ENCODE results near the gene DNAH6. TPM values are rescaled to one million over a fixed set of nuclear protein-coding genes. Genes with fewer than 3 reads are reported as not detected.
A peak's percentile ranks its signal among the peaks of the same experiment; 100 is the strongest.

DNAH6 gene
- total and polyA plus RNA-seq, 8 donors: 1.3 to 6.2 (median 3.6) TPM

GRCh38 chr2:84474176-84474575 is 42.1 kb upstream of the DNAH6 start:
- H3K36me3 ChIP-seq: no peaks in the 10 kb centered on the region
- no peak for TF ChIP-seq CTCF (IDR thresholded peaks at IDR 0.05)
- intact Hi-C loops (cut with DNase I): no loop called here
- no peak for ATAC-seq
- H3K27me3 ChIP-seq: no peaks in the 10 kb centered on the region
- peak in 1 of 4 donors; percentile 72 for DNase-seq
- peaks cover 0 to 23% of the 10 kb centered on the region in 2 donors for H3K9me3 ChIP-seq
- no peak overlapping the region for H3K27ac ChIP-seq
- H3K4me1 ChIP-seq: no peaks in the 10 kb centered on the region
- H3K4me3 ChIP-seq: no peak overlapping the region

GRCh38 chr2:84477886-84478285 is 38.4 kb upstream of the DNAH6 start:
- Histone ChIP-seq H3K4me1 (no peaks in the 10 kb centered on the region), H3K36me3 (no peaks in the 10 kb centered on the region), H3K27ac (no peak overlapping the region), H3K9me3 (peaks cover 0 to 13% of the 10 kb centered on the region in 2 donors), H3K4me3 (no peak overlapping the region), H3K27me3 (no peaks in the 10 kb centered on the region)
- intact Hi-C loops (cut with DNase I): no loop called here
- DNase-seq (no peak), ATAC-seq (no peak)
- no peak for TF ChIP-seq CTCF (IDR thresholded peaks at IDR 0.05)

GRCh38 chr2:84478867-84479266 is 37.4 kb upstream of the DNAH6 start:
- ATAC-seq: no peak
- no peak for TF ChIP-seq CTCF (IDR thresholded peaks at IDR 0.05)
- H3K36me3 ChIP-seq: no peaks in the 10 kb centered on the region

GRCh38 chr2:84481702-84482101 is 34.6 kb upstream of the DNAH6 start:
- no peak for DNase-seq
- no peak for ATAC-seq
- Histone ChIP-seq H3K36me3 (no peaks in the 10 kb centered on the region), H3K27ac (no peak overlapping the region), H3K4me1 (peaks cover 0 to 1% of the 10 kb centered on the region in 2 donors), H3K9me3 (peaks cover 0 to 9% of the 10 kb centered on the region in 2 donors), H3K4me3 (no peak overlapping the region), H3K27me3 (no peaks in the 10 kb centered on the region)
- no peak for TF ChIP-seq CTCF (IDR thresholded peaks at IDR 0.05)
- intact Hi-C loops (cut with DNase I): no loop called here

More at GRCh38 chr2:84478867-84479266, 37.4 kb upstream of the DNAH6 start:
- intact Hi-C loops (cut with DNase I): no loop called here
- no peaks in the 10 kb centered on the region for H3K27me3 ChIP-seq
- no peak overlapping the region for H3K27ac ChIP-seq
- DNase-seq: no peak
- H3K9me3 ChIP-seq: peaks cover 0 to 13% of the 10 kb centered on the region in 2 donors
- H3K4me1 ChIP-seq: no peaks in the 10 kb centered on the region
- H3K4me3 ChIP-seq: no peak overlapping the region

GRCh38 chr2:84482603-84483002 is 33.7 kb upstream of the DNAH6 start:
- ATAC-seq (no peak), DNase-seq (no peak)
- Histone ChIP-seq H3K9me3 (peaks cover 0 to 1% of the 10 kb centered on the region in 2 donors), H3K27me3 (no peaks in the 10 kb centered on the region), H3K36me3 (no peaks in the 10 kb centered on the region), H3K4me1 (peaks cover 0 to 5% of the 10 kb centered on the region in 2 donors), H3K4me3 (no peak overlapping the region), H3K27ac (no peak overlapping the region)
- no peak for TF ChIP-seq CTCF (IDR thresholded peaks at IDR 0.05)
- intact Hi-C loops (cut with DNase I): no loop called here

Measured in left lung (tissue), 10 donors.